ENCODE measurements around the gene HRH3.

DNA sequence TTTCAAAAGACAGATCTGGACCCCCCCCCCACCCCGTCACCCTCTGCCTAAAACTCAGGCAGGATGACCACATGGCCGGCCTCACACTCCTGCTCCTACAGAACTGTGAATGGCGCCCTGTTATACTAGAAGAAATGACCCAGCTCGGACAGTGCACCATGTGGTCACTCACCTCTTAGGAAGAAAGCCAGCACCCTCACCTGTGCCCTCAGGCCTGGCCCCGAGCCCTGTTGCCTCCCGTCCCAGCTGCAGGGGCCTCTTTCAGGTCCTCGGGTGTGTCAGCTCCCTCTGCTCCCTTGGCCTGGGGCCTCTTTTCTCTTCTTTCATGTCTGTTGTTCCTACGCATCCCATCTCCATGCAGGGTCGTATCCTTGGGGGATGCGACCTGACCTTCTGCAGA lies 42.0 kb upstream of the HRH3 start:
- TF ChIP-seq, protein P1, sequence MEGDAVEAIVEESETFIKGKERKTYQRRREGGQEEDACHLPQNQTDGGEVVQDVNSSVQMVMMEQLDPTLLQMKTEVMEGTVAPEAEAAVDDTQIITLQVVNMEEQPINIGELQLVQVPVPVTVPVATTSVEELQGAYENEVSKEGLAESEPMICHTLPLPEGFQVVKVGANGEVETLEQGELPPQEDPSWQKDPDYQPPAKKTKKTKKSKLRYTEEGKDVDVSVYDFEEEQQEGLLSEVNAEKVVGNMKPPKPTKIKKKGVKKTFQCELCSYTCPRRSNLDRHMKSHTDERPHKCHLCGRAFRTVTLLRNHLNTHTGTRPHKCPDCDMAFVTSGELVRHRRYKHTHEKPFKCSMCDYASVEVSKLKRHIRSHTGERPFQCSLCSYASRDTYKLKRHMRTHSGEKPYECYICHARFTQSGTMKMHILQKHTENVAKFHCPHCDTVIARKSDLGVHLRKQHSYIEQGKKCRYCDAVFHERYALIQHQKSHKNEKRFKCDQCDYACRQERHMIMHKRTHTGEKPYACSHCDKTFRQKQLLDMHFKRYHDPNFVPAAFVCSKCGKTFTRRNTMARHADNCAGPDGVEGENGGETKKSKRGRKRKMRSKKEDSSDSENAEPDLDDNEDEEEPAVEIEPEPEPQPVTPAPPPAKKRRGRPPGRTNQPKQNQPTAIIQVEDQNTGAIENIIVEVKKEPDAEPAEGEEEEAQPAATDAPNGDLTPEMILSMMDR (IDR thresholded peaks at IDR 0.05; ENCODE audit: low read length), result no peak
- TF ChIP-seq EZH2 (IDR thresholded peaks at IDR 0.05; ENCODE audit: borderline replicate concordance, low read length), result no peak

All from OCI-LY1 (cell line).